K562 (cell line): Measurements from ENCODE around the gene UBE2S. TPM values are rescaled to one million over a fixed set of nuclear protein-coding genes. Genes with fewer than 3 reads are reported as not detected.
A peak's percentile ranks its signal among the peaks of the same experiment; 100 is the strongest.

Source experiments
- CREB1 ChIP-seq, 2 experiments: sonication (generic) in 1 of 2; formaldehyde crosslinking in 1 of 2; IDR thresholded peaks; 2 replicates each; pipeline versions ENCODE4 v1.6.1 to v1.8.0; 2012 to 2022; ENCODE audit warnings: inconsistent platforms in 1 of 2, mild to moderate bottlenecking in 1 of 2, missing genetic modification reagents in 1 of 2, moderate library complexity in 1 of 2
- E2F4 ChIP-seq: sonication (generic); formaldehyde crosslinking; IDR thresholded peaks from 2 replicates; pipeline ENCODE4 v1.8.0; 2022; ENCODE audit warnings: mild to moderate bottlenecking, low read depth, missing genetic modification reagents
- ELK1 ChIP-seq: sonication (generic); formaldehyde crosslinking; IDR thresholded peaks from 2 replicates; pipeline ENCODE4 v1.8.1; 2022; ENCODE audit warnings: missing genetic modification reagents
- FOXO4 ChIP-seq: fragments of 450-650 bp; formaldehyde crosslinking; IDR thresholded peaks from 2 replicates; pipeline ENCODE4 v1.4.0; 2020; ENCODE audit warnings: mild to moderate bottlenecking, moderate library complexity
- NR3C1 ChIP-seq: sonication (generic); formaldehyde crosslinking; IDR thresholded peaks from 2 replicates; pipeline ENCODE4 v1.8.1; 2022; ENCODE audit warnings: missing genetic modification reagents
- PATZ1 ChIP-seq: fragments of 250-450 bp; sonication (Bioruptor Pico); IDR thresholded peaks from 2 replicates; pipeline ENCODE4 v1.5.0; 2020; ENCODE audit warnings: mild to moderate bottlenecking, borderline replicate concordance
- SETDB1 ChIP-seq: IDR thresholded peaks from one replicate; pipeline ENCODE4 v1.6.1; 2012; ENCODE audit warnings: low read length, control low read depth, inconsistent platforms
- SIX5 ChIP-seq, 2 experiments: IDR thresholded peaks; 2 replicates each; pipeline ENCODE4 v1.6.1; 2011; ENCODE audit warnings: low read length in 2 of 2, borderline replicate concordance in 1 of 2, low read depth in 1 of 2, mild to moderate bottlenecking in 1 of 2, moderate library complexity in 1 of 2; ENCODE audit not compliant: insufficient read depth in 1 of 2
- STAT5B ChIP-seq: fragments of 250-450 bp; sonication (Bioruptor Pico); IDR thresholded peaks from 2 replicates; pipeline ENCODE4 v1.8.0; 2021; ENCODE audit warnings: mild to moderate bottlenecking, inconsistent platforms
- TAF15 ChIP-seq: fragments of 200-400 bp; formaldehyde crosslinking; IDR thresholded peaks from 2 replicates; pipeline ENCODE4 v1.6.1; 2017; ENCODE audit warnings: mild to moderate bottlenecking, low read depth, low read length, moderate library complexity
- ZBTB12 ChIP-seq: fragments of 250-450 bp; sonication (Bioruptor Pico); IDR thresholded peaks from 2 replicates; pipeline ENCODE4 v1.4.0; 2020
- ZFP91 ChIP-seq: sonication (generic); formaldehyde crosslinking; IDR thresholded peaks from 2 replicates; pipeline ENCODE4 v1.8.0; 2022; ENCODE audit warnings: mild to moderate bottlenecking, missing genetic modification reagents
- ZNF133 ChIP-seq: fragments of 250-450 bp; sonication (Bioruptor Pico); IDR thresholded peaks from 2 replicates; pipeline ENCODE4 v1.4.0; 2020; ENCODE audit warnings: mild to moderate bottlenecking
- ZNF280A ChIP-seq: fragments of 450-650 bp; IDR thresholded peaks from 2 replicates; pipeline ENCODE4 v1.6.1; 2018; ENCODE audit warnings: mild to moderate bottlenecking, low read depth; ENCODE audit not compliant: partially characterized antibody
- ZNF696 ChIP-seq: fragments of 250-450 bp; sonication (Bioruptor Pico); conservative IDR thresholded peaks from 2 replicates; pipeline ENCODE4 v1.4.0; 2020; ENCODE audit warnings: mild to moderate bottlenecking, moderate library complexity
- ZNF830 ChIP-seq: fragments of 250-450 bp; sonication (Bioruptor Pico); IDR thresholded peaks from 2 replicates; pipeline ENCODE4 v1.5.0; 2021; ENCODE audit warnings: mild to moderate bottlenecking
- polyA plus RNA-seq, 8 experiments: library from polyadenylated mRNA; depleted of rRNA in 4 of 8; stranded (reverse) in 5 of 8; unstranded in 3 of 8; fragments of >200 nt; fragmentation: Nextera tagmentation in 2 of 8; fragmentation: Illumina TruSeq in 1 of 8; extraction: Ambion mirVana in 2 of 8; extraction: Trizol in 1 of 8; gene quantifications; 2 replicates each; pipeline versions ENCODE4 v1.2.1 to v1.2.3, GENCODE V29; 2011 to 2014; ENCODE audit warnings: inconsistent platforms in 1 of 8, missing spikeins in 1 of 8
- total RNA-seq, 7 experiments: library from RNA; depleted of rRNA in 6 of 7; stranded (reverse); fragments of >200 nt in 6 of 7; fragmentation: Illumina TruSeq in 2 of 7; extraction: Trizol in 2 of 7; gene quantifications; 2 replicates each; pipeline versions ENCODE4 v1.2.1 to v1.2.3, GENCODE V29; 2011 to 2021; ENCODE audit warnings: low replicate concordance in 1 of 7

UBE2S gene
- total and polyA plus RNA-seq, 9 of the 15 experiments (the other 6 are each of a cell fraction or from before 2014, with no cell fraction given): 1.5 to 1,305 (median 157) TPM

GRCh38 chr19:55407800-55408532 is 378 bp upstream of the UBE2S start (continued):
- TF ChIP-seq STAT5B (no peak), ZNF696 (CRISPR knock-in tag) (no peak), ZNF133 (CRISPR knock-in tag) (no peak), SETDB1 (no peak), ELK1 (no peak), PATZ1 (no peak), FOXO4 (CRISPR knock-in tag) (no peak), ZNF830 (CRISPR knock-in tag) (no peak), ZNF280A (no peak), CREB1 (IDR thresholded peaks at IDR 0.05) (peak; percentile 90), CREB1 (CRISPR knock-in tag; IDR thresholded peaks at IDR 0.05) (peak; percentile 95), TAF15 (no peak), ZBTB12 (CRISPR knock-in tag) (peak; percentile 81), NR3C1 (CRISPR knock-in tag) (no peak), SIX5 (IDR thresholded peaks at IDR 0.05; ENCODE audit: borderline replicate concordance in 1 of 2, insufficient read depth in 1 of 2, low read depth in 1 of 2, low read length in 2 of 2) (no peak), ZFP91 (no peak), E2F4 (peak; percentile 96)
